ENCODE results near the gene ROM1.

DNA sequence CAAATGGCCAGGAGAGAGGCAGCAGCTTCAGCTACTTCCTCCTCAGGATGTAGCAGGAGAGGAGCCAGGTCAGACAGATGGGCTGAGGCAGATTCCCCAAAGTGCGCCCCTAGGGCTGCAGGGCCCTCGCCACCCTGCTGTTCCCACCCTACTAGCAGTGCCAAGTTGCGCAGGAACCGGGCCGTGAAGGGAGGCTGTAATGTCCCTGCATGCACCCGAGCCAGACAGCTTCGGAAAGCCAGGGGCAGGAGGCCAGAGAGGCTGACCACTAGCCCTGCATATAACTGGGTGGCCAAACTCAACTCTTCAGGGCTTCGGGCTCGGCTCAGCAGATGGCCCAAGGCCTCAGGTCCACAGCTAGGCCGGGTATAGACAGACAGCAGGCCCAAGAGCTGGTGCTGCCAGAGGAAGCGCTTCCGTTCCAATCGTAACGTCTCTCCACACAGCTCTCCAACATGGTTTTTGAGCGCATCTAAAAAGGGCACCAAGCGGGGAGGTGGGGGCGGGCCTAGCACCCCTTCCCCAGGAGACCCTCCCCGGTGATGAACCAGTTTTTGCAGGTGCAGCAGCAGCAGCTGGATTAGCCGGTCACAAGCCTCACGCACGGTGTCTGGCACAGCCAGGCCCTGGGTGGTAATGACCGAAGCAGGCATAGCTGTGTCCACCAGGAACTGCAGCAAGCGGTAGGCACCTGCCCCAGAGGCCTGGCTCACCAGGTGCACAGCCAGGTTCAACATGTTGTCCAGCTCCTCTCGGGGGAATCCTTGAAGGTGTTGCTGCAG, 35.3 kb downstream of the ROM1 start:
- TF ChIP-seq POLR2AphosphoS5 (IDR thresholded peaks at IDR 0.05; ENCODE audit: borderline replicate concordance, low read depth, low read length) = no peak; the same call in 1 of the 2 replicates
- no peak for TF ChIP-seq EZH2 (IDR thresholded peaks at IDR 0.05)
